HG03378 (cell line): ENCODE measurements around the gene SLC43A1.

ENCODE experiments used
- ATAC-seq: cut with Tn5 transposase; IDR thresholded peaks from one replicate; pipeline ENCODE4 v1.9.1; 2021; ENCODE audit warnings: mild to moderate bottlenecking, moderate library complexity; ENCODE audit not compliant: unreplicated experiment

The SLC43A1 gene

DNA sequence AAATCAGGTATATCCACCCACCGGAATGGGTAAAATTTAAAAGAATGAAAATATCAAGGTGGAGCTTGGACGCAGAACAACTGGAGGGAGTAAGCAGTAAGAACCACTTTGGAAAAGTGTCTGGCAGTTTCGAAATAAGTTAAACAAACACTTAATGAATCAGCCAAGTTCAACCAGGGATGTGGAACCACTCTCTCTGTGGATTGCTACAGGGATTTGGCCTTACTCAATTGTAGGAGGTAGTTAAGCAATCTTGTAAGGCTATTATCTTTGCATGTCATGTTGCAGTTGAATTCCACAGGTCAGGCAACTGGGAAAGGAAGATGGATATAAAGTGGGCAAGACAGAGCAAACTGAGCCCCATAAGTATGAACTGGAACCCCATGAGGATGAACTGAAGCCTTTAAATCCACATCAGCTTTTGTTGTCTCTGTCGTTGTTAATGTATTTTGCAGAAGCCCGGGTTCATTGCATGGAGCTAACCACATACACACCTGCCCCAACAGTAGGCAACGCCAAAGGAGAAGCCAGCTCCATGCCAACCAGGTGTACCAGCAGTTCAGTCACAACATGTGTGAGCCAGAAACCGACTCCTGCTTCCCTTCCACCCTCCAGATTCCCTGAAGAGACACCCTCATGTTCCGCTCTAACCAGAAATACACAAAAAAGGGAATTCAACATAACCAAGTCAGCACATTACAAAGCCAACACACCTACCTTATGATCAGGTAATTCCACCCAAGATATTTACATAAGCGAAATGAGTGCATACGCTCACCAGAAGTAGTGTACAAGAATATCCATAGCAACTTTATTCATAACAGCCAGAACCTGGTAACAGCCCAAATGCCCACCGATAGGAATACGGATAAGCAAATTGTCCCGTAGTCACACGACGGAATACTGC, 80.6 kb downstream of the SLC43A1 start:
- no peak for ATAC-seq
